ENCODE results near the gene ZNF689. TPM values are rescaled to one million over a fixed set of nuclear protein-coding genes. Genes with fewer than 3 reads are reported as not detected.

The ZNF689 gene
- total RNA-seq, 1 donor = 8.1 TPM

- no peak for TF ChIP-seq CTCF (IDR thresholded peaks at IDR 0.05; ENCODE audit: insufficient read depth, low read length)
- H3K4me3 ChIP-seq (ENCODE audit: low read depth, low read length) = no peak overlapping the region
- DNase-seq (ENCODE audit: low read depth) = no peak
Observed at GRCh38 chr16:30621765-30622164, 11.6 kb upstream of the ZNF689 start.

- no peak overlapping the region for H3K4me3 ChIP-seq (ENCODE audit: low read depth, low read length)
- no peak for TF ChIP-seq CTCF (IDR thresholded peaks at IDR 0.05; ENCODE audit: insufficient read depth, low read length)
- no peak for DNase-seq (ENCODE audit: low read depth)
Observed at GRCh38 chr16:30620169-30620568, 10.0 kb upstream of the ZNF689 start.

GRCh38 chr16:30619638-30620037 is 9.4 kb upstream of the ZNF689 start:
- TF ChIP-seq CTCF (IDR thresholded peaks at IDR 0.05; ENCODE audit: insufficient read depth, low read length) = no peak
- no peak overlapping the region for H3K4me3 ChIP-seq (ENCODE audit: low read depth, low read length)
- no peak for DNase-seq (ENCODE audit: low read depth)

- TF ChIP-seq CTCF (IDR thresholded peaks at IDR 0.05; ENCODE audit: insufficient read depth, low read length) = no peak
- no peak overlapping the region for H3K4me3 ChIP-seq (ENCODE audit: low read depth, low read length)
- DNase-seq (ENCODE audit: low read depth) = peak; percentile 21
Observed at GRCh38 chr16:30619202-30619601, 9.0 kb upstream of the ZNF689 start.

GRCh38 chr16:30615358-30616091 is 5.3 kb upstream of the ZNF689 start:
- DNase-seq (ENCODE audit: low read depth) = peak; percentile 12
- no peak overlapping the region for H3K4me3 ChIP-seq (ENCODE audit: low read depth, low read length)
- TF ChIP-seq CTCF (IDR thresholded peaks at IDR 0.05; ENCODE audit: insufficient read depth, low read length) = peak; percentile 43

- TF ChIP-seq CTCF (IDR thresholded peaks at IDR 0.05; ENCODE audit: insufficient read depth, low read length) = no peak
- peak; percentile 35 for DNase-seq (ENCODE audit: low read depth)
- H3K4me3 ChIP-seq (ENCODE audit: low read depth, low read length) = peak overlapping the region; percentile 89
Observed at GRCh38 chr16:30609002-30609925, 925 bp downstream of the ZNF689 start.

Data from fibroblast of the aortic adventitia (primary cell).